Measurements from ENCODE around the gene KANK3.
"Not testable (repeated sequence)": the region's sequence is repeated elsewhere in the genome, so short reads cannot be mapped to it uniquely, and the experiment has no call there.

Gene KANK3

DNA sequence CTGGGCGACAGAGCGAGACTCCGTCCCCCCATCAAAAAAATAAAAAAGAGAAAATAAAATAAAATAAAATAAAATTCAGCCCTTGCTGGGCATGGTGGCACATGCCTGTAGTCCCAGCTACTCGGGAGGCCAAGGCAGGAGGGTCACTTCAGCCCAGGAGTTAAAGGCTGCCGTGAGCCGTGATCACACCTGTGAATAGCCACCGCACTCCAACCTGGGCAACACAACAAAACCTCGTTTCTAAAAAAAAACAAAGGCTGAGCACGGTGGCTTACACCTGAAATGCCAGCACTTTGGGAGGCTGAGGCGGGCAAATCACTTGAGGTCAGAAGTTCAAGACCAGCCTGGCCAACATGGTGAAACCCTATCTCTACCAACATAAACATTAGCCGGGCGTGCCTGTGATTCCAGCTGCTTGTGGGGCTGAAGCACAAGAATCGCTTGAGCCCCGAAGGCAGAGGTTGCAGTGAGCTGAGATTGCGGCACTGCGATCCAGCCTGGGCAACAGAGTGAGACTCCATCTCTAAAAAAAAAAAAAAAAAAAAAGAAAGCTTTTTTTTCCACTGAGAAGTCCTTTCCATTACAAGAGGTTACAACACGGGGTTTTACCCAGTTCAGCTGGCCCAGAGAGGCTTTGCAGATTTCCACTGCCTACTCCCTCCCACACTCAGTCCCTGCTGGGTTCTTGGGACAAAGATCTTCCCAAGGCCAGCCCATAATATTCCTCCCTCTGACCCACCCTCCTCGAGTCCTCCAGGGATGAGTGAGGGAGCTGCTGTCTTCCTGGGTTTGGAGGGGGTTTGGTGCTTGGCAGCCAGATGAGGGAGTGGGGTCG lies 27.3 kb upstream of the KANK3 start:
- DNase-seq (ENCODE audit: low read depth): no peak

DNA sequence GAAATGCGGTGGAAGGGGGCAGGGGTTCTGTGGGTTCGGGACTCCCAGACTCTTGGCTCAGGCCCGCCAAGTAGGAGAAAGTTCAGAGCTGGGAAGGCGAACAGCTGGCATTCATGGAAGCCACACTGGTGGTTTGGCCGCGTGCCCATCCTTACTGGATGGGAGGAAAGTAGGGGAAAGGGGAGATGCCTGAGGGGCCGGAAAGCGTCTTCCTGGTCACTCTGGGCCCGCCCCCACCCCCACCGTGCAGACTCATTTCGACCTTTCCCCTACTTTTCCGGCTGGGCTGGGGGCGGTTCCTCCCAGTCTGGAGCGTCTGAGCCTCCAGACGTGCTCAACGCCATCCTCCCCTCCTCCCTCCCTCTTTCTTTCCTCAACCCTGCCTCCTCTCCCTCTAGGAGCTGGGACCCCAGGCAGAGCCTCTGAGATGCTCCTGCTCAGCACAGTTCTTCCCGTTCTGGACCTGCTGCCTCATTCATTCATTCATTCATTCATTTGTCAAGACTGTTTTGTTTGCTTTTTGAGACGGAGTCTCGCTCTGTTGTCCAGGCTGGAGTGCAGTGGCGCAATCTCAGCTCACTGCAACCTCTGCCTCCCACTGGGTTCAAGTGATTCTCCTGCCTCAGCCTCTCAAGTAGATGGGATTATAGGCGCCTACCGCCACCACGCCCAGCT lies 24.4 kb upstream of the KANK3 start:
- DNase-seq (ENCODE audit: low read depth): no peak

DNA sequence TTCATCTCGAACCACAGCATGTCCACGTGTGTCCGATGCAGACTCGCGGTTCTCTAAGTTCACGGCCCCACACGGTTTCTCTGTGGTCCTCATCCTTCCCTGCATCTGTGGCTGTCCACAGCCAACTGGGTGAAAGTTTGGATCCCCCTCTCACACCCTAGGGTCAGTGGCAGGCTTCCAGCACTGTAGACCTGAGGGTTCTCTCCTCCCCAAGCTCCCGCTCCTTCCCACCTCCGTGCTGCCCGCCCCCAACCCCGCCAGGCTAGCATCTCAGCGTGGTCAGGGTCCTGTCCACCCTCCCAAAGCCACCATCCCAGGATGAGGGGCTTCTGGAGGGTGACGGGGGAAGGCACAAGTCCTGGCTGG lies 23.9 kb upstream of the KANK3 start:
- DNase-seq (ENCODE audit: low read depth): no peak

DNA sequence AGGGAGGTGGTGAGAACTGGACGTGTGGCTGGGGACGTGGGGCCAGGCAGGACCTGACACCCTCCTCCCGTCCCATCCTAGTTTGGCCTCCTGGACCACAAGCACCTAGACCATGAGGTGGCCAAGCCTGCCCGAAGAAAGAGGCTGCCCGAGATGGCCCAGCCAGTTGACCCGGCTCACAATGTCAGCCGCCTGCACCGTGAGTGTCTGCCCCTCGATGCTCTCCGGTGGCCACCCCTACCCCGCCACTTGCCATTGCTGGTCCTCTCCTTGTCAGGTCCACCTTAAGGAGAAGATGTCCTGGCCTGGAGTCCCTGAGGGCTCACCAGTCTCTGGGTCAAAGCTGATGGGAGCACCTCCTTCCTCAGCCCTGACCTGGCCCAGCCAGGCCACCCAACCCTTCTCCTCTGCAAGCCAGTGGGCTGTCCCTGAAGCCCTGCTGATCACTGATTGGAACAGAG lies 23.1 kb upstream of the KANK3 start:
- DNase-seq (ENCODE audit: low read depth): no peak

DNA sequence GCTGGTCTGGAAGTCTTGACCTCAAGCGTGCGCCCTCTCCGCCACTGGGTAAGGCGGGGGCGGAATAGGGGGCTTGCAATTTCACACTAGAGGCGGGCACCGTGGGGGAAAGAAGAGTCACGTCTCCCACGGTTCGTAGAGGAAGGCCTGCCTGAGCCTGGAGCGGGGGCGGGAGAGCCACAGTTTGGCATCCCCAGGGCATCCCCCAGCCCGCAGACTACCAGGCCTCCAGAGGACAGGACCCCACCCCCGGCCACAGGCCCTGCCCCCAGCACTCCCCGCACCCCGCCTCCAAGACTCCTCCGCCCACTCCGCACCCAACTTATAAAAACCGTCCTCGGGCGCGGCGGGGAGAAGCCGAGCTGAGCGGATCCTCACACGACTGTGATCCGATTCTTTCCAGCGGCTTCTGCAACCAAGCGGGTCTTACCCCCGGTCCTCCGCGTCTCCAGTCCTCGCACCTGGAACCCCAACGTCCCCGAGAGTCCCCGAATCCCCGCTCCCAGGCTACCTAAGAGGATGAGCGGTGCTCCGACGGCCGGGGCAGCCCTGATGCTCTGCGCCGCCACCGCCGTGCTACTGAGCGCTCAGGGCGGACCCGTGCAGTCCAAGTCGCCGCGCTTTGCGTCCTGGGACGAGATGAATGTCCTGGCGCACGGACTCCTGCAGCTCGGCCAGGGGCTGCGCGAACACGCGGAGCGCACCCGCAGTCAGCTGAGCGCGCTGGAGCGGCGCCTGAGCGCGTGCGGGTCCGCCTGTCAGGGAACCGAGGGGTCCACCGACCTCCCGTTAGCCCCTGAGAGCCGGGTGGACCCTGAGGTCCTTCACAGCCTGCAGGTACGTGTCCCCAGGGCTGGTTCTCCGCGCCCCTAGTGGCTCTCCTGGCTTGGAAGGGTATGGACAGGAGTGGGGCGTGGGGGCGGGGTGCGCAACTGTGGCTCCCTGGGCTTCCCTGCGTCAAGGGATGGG lies 21.0 kb upstream of the KANK3 start, which contains the start of gene ANGPTL4:
ANGPTL4 (plus strand) TSS at position 353 of the 969 bp plus-strand sequence; CDS start at position 520, 167 bp downstream.
- no peak for DNase-seq (ENCODE audit: low read depth)

DNA sequence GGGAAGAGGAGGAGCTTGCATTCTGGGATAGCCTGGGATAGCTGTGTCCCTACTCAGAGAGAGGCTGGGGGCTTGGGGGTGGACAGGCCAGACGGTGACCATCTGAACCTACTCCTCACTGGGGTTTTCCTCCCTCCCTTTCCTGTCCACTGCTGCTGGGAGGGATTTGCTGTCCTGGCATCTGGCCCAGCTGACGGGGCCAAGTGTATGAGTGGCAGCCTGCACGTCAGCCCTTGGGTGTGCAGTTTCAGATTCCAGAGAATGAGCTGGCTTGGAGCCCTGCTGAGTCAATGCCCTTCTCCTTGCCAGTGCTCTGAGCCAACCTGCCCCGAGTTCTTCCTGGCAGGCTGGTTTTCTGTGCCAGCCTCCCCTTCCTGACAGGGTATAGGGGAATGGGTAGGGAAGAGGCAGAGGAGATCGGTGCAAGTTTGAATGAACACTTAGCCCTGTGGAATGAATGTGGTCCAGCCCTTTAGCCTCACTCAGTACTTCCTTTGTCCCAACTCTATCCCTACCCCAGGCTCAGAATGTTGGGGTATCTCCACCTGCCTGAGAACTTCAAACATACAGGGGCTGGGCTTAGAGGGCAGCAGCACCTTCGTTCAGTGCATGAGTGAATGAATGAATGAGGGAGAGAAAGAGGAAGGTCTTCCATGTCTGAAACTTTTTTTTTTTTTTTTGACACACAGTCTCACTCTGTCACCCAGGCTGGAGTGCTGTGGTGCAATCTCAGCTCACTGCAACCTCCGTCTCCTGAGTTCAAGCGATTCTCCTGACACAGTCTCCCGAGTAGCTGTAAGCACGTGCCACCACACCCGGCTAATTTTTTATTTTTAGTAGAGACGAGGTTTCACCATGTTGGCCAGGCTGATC lies 19.1 kb upstream of the KANK3 start:
- DNase-seq (ENCODE audit: low read depth): no peak

DNA sequence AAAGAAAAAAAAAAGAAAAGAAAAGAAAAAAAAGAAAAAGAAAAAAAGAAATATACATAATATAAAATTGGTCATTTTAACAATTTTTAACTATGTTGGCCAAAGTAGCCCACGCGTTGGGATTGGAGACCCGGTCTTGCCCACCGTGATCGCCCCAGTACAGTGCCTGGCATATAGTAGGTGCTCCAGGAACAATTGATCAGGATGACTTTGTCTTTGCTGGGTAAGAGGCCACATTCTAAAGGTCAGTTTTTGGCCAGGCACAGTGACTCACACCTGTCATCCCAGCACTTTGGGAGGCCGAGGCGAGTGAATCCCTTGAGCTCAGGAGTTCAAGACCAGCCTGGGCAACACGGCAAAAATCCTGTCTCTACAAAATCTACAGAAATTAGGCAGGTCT lies 17.1 kb upstream of the KANK3 start:
- DNase-seq (ENCODE audit: low read depth): no peak

DNA sequence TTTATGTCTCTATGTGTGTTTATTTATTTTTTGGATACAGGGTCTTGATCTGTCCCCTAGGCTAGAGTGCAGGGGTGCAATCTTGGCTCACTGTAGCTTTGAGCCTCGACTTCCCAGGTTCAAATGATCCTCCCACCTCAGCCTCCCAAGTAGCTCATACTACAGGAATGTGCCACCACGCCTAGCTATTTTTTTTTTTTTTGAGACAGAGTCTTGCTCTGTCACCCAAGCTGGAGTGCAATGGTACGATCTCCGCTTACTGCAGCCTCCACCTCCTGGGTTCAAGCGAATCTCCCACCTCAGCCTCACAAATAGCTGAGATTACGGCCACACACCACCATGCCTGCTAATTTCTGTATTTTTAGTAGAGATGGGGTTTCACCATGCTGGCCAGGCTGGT lies 15.9 kb upstream of the KANK3 start:
- no peak for DNase-seq (ENCODE audit: low read depth)

DNA sequence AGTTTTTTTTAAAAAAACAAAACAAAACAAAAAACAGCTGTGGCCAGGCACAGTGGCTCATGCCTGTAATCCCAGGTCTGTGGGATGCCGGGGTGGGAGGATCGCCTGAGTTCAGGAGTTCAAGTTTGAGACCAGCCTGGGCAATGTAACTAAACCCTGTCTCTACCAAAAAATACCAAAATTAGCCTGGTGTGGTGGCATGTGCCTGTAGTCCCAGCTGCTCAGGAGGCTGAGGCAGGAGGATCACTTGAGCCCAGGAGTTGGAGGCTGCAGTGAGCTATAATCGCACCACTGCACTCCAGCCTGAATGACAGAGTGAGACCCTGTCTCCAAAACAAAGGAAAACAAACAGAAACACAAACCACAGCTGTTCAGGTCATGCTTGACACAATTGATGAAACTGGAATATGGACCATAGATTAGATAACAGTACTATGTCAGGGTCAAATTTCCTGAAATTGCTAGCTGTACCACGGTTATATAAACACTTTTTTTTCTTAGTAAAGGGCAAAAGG lies 14.0 kb upstream of the KANK3 start:
- DNase-seq (ENCODE audit: low read depth): no peak

DNA sequence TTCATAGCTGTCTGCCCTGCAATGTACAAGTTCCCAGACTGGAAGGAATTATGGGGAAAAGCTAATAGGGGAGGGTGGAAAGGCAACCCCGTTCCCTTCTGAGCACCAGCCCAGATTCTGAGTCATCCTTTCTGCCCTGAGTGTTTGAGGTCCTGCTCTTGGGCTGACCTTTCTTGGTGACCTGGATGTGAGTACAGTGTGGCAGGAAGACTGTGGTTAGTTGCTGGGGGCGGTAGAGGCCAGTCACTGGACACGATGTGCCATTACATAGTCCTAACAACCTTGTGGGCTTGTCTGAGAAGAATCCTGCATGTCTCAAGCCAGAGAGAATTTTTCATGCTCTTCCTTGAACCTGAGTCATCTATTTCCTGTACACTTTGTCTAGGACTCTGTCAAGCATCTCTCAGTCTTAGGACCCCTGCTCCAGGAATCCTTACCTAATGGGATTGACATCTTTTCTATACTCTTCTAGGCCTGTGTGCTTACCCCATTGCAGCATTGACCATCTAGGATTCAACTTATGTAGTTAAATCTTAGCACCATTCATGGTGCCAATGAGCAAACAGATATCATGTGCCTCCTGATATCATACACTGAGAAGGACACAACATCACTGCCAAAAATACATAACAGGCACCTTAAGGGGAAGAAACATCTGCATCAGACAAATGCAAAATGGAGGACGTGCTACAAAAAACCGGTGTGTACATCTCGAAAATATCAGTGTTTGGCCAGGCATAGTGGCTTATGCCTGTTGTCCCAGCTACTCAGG lies 12.8 kb upstream of the KANK3 start:
- DNase-seq (ENCODE audit: low read depth): no peak

DNA sequence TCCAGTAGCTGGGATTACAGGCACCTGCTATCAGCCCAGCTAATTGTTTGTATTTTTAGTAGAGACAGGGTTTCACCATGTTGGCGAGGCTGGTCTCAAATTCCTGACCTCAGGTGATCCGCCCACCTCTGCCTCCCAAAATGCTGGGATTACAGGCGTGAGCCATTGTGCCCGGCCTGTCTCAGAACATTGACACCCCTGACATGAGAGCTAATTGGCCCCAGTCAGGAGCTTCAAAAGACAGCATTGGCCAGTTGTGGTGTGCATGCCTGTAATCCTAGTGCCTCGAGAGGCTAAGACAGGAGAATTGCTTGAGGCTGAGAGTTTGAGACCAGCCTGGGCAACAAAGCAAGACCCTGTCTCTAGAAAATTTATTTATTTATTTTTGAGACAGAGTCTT lies 9.8 kb upstream of the KANK3 start:
- DNase-seq (ENCODE audit: low read depth): not testable (repeated sequence)

DNA sequence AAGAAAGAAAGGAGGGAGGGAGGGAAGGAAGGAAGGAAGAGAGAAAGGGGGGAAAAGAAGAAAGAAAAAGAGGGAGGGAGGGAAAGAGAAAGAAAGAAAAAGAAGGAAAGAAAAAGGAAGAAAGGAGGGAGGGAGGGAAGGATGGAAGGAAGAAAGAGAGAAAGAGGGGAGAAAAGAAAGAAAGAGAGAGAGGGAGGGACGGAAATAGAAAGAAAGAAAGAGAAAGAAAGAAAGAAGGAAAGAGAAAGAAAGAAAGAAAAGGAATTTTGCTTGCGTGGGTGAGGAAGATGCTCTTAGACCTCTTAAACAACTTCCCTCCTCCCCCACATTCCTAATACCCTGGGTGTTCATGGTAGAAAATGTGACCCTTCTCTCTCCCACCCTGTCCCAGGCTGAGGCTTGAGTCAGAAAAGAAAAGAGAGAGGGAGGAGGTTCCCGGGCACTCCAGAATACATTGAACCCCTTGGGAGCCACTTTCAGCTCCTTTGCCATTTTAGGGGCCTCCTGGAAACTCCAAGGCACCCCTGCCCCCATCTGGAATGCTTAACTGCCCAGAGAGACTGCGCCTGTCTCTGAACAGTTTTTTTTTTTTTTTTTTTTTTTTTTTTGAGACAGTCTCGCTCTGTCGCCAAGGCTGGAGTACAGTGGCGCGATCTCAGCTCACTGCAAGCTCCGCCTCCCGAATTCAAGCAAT lies 9.2 kb upstream of the KANK3 start:
- DNase-seq (ENCODE audit: low read depth): no peak

DNA sequence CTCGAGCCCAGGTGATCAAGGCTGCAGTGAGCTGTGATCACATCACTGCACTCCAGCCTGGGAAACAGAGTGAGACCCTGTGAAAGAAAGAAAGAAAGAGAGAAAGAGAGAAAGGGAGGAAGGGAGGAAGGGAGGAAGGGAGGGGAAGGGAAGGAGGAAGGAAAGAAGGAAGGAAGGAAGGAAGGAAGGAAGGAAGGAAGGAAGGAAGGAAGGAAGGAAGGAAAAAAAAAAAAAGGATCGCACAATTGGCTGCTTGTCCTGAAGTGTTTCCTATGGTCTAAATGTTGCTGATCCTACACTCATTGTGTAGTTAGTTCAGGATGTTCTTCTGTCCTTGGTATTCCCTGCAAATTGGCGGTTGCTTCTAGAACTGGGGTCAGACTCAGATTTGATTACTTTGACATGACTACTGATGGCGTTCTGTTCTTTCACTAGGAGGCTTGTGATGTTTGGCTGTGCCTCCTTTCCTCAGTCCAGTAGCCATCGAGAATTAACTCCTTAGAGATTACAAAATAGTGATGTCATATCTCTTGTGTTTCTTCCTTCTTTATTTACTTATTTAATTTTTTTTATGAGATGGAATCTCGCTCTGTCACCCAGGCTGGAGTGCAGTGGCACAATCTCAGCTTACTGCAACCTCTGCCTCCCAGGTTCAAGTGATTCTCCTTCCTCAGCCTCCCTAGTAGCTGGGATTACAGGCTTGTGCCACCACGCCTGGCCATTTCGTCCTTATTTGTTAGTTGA lies 6.7 kb upstream of the KANK3 start:
- DNase-seq (ENCODE audit: low read depth): not testable (repeated sequence)

DNA sequence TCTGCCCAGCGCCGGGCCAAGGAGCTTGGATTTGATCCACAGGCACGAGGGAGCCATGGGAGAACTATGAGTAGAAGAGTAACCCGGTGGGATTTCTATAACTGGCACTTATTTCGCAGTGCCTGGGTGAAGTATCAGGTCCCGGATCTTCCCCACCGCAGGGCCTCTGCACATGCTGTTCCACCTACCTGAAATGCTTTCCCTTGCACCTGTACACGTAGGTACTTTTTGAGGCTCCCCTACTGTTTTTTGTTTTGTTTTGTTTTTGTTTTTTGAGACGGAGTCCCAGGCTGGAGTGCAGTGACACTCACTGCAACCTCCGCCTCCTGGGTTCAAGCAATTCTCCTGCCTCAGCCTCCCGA lies 402 bp upstream of the KANK3 start:
- DNase-seq (ENCODE audit: low read depth): no peak

DNA sequence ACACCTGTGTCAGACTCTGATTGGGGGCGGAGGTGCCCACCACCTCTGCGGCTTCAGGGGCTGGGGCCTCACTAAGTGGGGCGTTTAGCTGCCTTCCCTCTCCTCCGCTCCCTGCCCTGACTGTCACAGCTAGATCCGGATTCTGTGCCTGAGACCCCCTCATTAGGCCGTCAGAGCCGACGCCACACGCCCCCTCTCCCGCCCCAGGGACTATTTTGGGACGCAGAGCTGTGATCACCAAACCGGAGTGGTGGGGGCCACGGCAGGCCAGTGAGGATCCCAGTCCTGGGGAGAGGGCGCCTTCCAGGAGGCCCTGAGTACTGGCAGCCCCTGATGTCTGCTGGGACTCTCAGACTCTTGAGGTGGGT lies 762 bp downstream of the KANK3 start:
- DNase-seq (ENCODE audit: low read depth): no peak

DNA sequence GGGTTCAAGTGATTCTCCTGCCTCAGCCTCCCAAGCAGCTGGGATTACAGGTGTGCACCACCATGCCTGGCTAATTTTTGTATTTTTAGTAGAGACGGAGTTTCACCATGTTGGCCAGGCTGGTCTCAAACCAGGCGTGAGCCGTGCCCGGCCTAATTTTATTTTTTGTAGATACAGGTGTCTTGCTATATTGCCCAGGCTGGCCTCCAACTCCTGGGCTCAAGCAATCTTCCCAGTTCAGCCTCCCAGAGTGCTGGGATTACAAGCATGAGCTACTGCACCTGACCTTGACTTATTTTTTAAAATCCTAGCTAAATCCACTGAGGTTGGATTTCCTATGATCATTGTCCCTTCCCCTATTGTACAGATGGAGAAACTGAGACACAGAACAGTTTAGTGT lies 1.6 kb downstream of the KANK3 start:
- DNase-seq (ENCODE audit: low read depth): not testable (repeated sequence)

DNA sequence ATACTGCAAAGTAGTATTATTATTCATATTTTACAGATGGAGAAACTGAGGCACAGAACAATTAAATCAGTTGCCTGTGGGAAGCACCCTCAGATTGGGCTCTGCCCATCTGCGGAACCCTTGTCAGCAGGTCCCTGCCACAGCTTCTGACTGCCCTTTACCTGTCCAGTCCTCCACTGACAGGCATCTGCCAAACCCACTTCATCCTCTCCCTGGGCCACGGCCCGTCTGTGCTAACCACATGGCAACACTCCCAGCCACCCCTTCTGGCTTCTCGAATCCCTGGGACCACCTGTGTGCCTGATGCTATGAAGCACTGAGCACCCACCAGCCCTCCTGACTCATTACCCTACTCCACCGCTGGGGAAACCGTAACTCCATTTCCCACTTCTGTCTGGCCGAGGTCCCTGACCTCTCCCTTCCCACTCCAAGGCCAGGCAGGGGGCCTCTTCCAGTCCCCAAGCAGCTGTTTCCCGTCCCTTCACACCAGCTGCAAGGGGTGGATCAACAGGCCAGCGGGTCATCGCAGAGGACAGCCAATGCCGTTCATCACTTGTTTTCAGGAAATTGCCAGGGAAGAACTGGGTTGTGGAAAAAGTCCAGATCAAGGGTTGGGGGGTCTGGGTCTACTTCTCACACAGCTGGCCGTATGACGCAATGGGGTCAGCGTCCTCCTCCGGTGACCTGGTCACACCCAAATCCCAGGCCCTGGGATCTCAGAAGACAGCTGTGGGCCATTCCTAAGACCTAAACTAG lies 2.5 kb downstream of the KANK3 start:
- DNase-seq (ENCODE audit: low read depth): no peak

DNA sequence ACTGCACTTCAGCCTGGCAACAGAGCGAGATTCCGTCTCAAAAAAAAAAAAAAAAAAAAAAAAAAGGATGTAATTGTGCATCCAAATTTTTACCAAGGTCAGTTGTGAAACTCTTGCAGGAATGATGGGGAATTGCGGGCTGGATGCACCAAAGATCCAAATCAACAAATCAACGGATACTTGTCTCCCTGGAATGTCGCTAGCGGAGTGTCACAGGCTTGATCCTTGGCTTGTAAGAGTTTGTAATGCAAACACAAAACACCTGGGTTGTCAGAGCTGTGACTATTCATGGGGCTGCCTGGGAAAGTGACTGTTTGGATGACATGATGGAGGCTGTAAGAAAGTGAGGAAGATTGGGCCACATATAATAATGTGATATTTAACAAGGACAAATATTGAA lies 4.2 kb downstream of the KANK3 start:
- DNase-seq (ENCODE audit: low read depth): no peak

Measured in CMK (cell line).